Keratinocyte (primary cell): ENCODE results near the gene MLX.
"Not testable (repeated sequence)": the region's sequence is repeated elsewhere in the genome, so short reads cannot be mapped to it uniquely, and the experiment has no call there.

Experiments
- CTCF ChIP-seq, 3 experiments: IDR thresholded peaks in 1 of 3; conservative IDR thresholded peaks in 1 of 3; optimal IDR thresholded peaks in 1 of 3; 2 replicates in 2 of 3; 3 replicates in 1 of 3; pipeline versions ENCODE3 to v1.5.1; 2011; ENCODE audit warnings: low read length in 3 of 3, mild to moderate bottlenecking in 3 of 3, moderate library complexity in 2 of 3, control low read depth in 1 of 3, inconsistent platforms in 1 of 3; ENCODE audit not compliant: insufficient read depth in 2 of 3; ENCODE audit errors: extremely low read depth in 1 of 3
- EZH2 ChIP-seq: IDR thresholded peaks from one replicate; pipeline ENCODE4 v1.6.1; 2012; ENCODE audit warnings: inconsistent platforms, mild to moderate bottlenecking, low read length, moderate library complexity

DNA sequence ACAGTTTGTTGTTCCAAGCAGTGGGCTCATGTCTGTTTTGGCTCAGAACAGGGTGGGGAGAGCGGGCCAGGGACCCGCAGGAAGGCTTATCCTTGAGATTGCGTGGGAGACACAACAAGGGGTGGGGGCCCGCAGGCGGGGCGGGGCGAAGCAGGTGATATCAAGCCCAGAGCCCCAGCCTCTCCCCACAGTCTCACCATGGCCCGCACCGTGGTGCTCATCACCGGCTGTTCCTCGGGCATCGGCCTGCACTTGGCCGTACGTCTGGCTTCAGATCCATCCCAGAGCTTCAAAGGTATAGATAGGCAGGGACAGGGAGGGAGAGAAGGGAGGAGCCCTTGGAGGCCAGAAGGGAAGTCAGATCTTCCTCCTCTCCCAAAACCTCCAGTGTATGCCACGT, 14.2 kb upstream of the MLX start, which contains the start of gene HSD17B1:
- not testable (repeated sequence) for TF ChIP-seq CTCF (optimal IDR thresholded peaks at IDR 0.05 in 1 of 3, IDR thresholded peaks at IDR 0.05 in 1 of 3, conservative IDR thresholded peaks at IDR 0.05 in 1 of 3; ENCODE audit: extremely low read depth in 1 of 3, insufficient read depth in 2 of 3, low read length in 3 of 3); EZH2
